HEK293 (cell line): Measurements from ENCODE around the gene VAT1.

ENCODE experiments used
- CTCF ChIP-seq: fragments of 450-650 bp; formaldehyde crosslinking; IDR thresholded peaks from 2 replicates; pipeline ENCODE4 v1.5.1; 2016; ENCODE audit warnings: missing biosample characterization, missing genetic modification characterization
- GLIS2 ChIP-seq: fragments of 450-650 bp; formaldehyde crosslinking; IDR thresholded peaks from 2 replicates; pipeline ENCODE4 v1.5.1; 2016; ENCODE audit warnings: missing biosample characterization, missing genetic modification characterization
- INSM2 ChIP-seq: fragments of 450-650 bp; formaldehyde crosslinking; IDR thresholded peaks from 2 replicates; pipeline ENCODE4 v1.5.1; 2016; ENCODE audit warnings: missing biosample characterization, missing genetic modification characterization
- PRDM1 ChIP-seq: fragments of 450-650 bp; formaldehyde crosslinking; IDR thresholded peaks from 2 replicates; pipeline ENCODE4; 2016; ENCODE audit warnings: missing biosample characterization, missing genetic modification characterization
- SP2 ChIP-seq: fragments of 450-650 bp; formaldehyde crosslinking; IDR thresholded peaks from 2 replicates; pipeline ENCODE4 v1.5.1; 2016; ENCODE audit warnings: missing biosample characterization, missing genetic modification characterization
- ZBTB10 ChIP-seq: fragments of 450-650 bp; formaldehyde crosslinking; IDR thresholded peaks from 2 replicates; pipeline ENCODE4 v1.5.1; 2016; ENCODE audit warnings: missing biosample characterization, missing genetic modification characterization
- ZBTB17 ChIP-seq: fragments of 450-650 bp; formaldehyde crosslinking; IDR thresholded peaks from 2 replicates; pipeline ENCODE4 v1.5.1; 2016; ENCODE audit warnings: missing biosample characterization, missing genetic modification characterization
- ZBTB21 ChIP-seq: fragments of 450-650 bp; formaldehyde crosslinking; IDR thresholded peaks from 2 replicates; pipeline ENCODE4 v1.5.1; 2017; ENCODE audit warnings: missing biosample characterization, missing genetic modification characterization
- ZBTB8A ChIP-seq: fragments of 450-650 bp; formaldehyde crosslinking; IDR thresholded peaks from 2 replicates; pipeline ENCODE4 v1.5.1; 2016; ENCODE audit warnings: missing biosample characterization, missing genetic modification characterization
- ZNF184 ChIP-seq: fragments of 450-650 bp; IDR thresholded peaks from 2 replicates; pipeline ENCODE4 v1.5.1; 2018; ENCODE audit warnings: missing biosample characterization, mild to moderate bottlenecking, missing genetic modification characterization
- ZNF221 ChIP-seq: fragments of 450-650 bp; formaldehyde crosslinking; IDR thresholded peaks from 2 replicates; pipeline ENCODE4 v1.5.1; 2017; ENCODE audit warnings: missing biosample characterization, missing genetic modification characterization, borderline replicate concordance
- ZNF274 ChIP-seq, 2 experiments: fragments of 200-500 bp in 1 of 2; fragments of 450-650 bp in 1 of 2; sonication (Bioruptor generic) in 1 of 2; formaldehyde crosslinking in 1 of 2; IDR thresholded peaks; 2 replicates each; pipeline versions ENCODE4 v1.5.1 to v1.6.1; 2014 to 2016; ENCODE audit warnings: borderline replicate concordance in 1 of 2, inconsistent platforms in 1 of 2, low read length in 1 of 2, missing biosample characterization in 1 of 2, missing genetic modification characterization in 1 of 2
- ZNF280C ChIP-seq: fragments of 450-650 bp; formaldehyde crosslinking; IDR thresholded peaks from 2 replicates; pipeline ENCODE4 v1.5.1; 2016; ENCODE audit warnings: missing biosample characterization, missing genetic modification characterization
- ZNF362 ChIP-seq: fragments of 450-650 bp; formaldehyde crosslinking; IDR thresholded peaks from 2 replicates; pipeline ENCODE4 v1.5.1; 2016; ENCODE audit warnings: missing biosample characterization, missing genetic modification characterization
- ZNF404 ChIP-seq: fragments of 450-650 bp; formaldehyde crosslinking; IDR thresholded peaks from 2 replicates; pipeline ENCODE4 v1.5.1; 2017; ENCODE audit warnings: missing biosample characterization, missing genetic modification characterization
- ZNF423 ChIP-seq: fragments of 450-650 bp; formaldehyde crosslinking; IDR thresholded peaks from 2 replicates; pipeline ENCODE4 v1.5.1; 2016; ENCODE audit warnings: missing biosample characterization, missing genetic modification characterization
- ZNF513 ChIP-seq: fragments of 450-650 bp; IDR thresholded peaks from 2 replicates; pipeline ENCODE4 v1.5.1; 2018; ENCODE audit warnings: missing biosample characterization, missing genetic modification characterization
- ZNF610 ChIP-seq: fragments of 450-650 bp; formaldehyde crosslinking; IDR thresholded peaks from 2 replicates; pipeline ENCODE4 v1.5.1; 2016; ENCODE audit warnings: missing biosample characterization, missing genetic modification characterization, borderline replicate concordance
- ZNF621 ChIP-seq: fragments of 450-650 bp; formaldehyde crosslinking; IDR thresholded peaks from 2 replicates; pipeline ENCODE4 v1.5.1; 2017; ENCODE audit warnings: missing biosample characterization, missing genetic modification characterization
- ZNF623 ChIP-seq: fragments of 450-650 bp; formaldehyde crosslinking; IDR thresholded peaks from 2 replicates; pipeline ENCODE4 v1.5.1; 2016; ENCODE audit warnings: missing biosample characterization, missing genetic modification characterization
- ZNF777 ChIP-seq: fragments of 450-650 bp; formaldehyde crosslinking; IDR thresholded peaks from 2 replicates; pipeline ENCODE4 v1.5.1; 2017; ENCODE audit warnings: missing biosample characterization, missing genetic modification characterization, borderline replicate concordance
- ZNF791 ChIP-seq: fragments of 450-650 bp; formaldehyde crosslinking; IDR thresholded peaks from 2 replicates; pipeline ENCODE4 v1.5.1; 2016; ENCODE audit warnings: missing biosample characterization, missing genetic modification characterization
- ZNF830 ChIP-seq: fragments of 450-650 bp; IDR thresholded peaks from 2 replicates; pipeline ENCODE4 v1.5.0; 2018; ENCODE audit warnings: missing biosample characterization, missing genetic modification characterization, low read depth, mild to moderate bottlenecking, moderate library complexity
- ZSCAN16 ChIP-seq: fragments of 450-650 bp; formaldehyde crosslinking; IDR thresholded peaks from 2 replicates; pipeline ENCODE4 v1.5.1; 2016; ENCODE audit warnings: missing biosample characterization, missing genetic modification characterization
- ZSCAN4 ChIP-seq: fragments of 450-650 bp; formaldehyde crosslinking; IDR thresholded peaks from 2 replicates; pipeline ENCODE4 v1.5.1; 2017; ENCODE audit warnings: missing biosample characterization, missing genetic modification characterization
- ZXDB ChIP-seq: fragments of 450-650 bp; formaldehyde crosslinking; IDR thresholded peaks from 2 replicates; pipeline ENCODE4 v1.5.1; 2016; ENCODE audit warnings: missing biosample characterization, missing genetic modification characterization

The VAT1 gene

GRCh38 chr17:42979511-42980273 lies 42.5 kb downstream of the VAT1 start, which contains the start of gene PTGES3L (continued):
- TF ChIP-seq ZXDB (tag by site-specific recombination) (peak; percentile 58), ZNF621 (tag by site-specific recombination) (no peak), CTCF (peak; percentile 49; the same call in 1 of the 2 replicates), ZNF610 (no peak), ZNF423 (tag by site-specific recombination) (0 out of 2 replicates have a peak, but pooled peaks have one; percentile 46), ZSCAN4 (tag by site-specific recombination) (no peak), SP2 (no peak), ZNF830 (tag by site-specific recombination) (no peak), ZNF362 (tag by site-specific recombination) (no peak), ZNF184 (no peak), ZNF513 (tag by site-specific recombination) (no peak), ZNF221 (no peak), ZNF623 (tag by site-specific recombination) (no peak), GLIS2 (peak; percentile 92), ZSCAN16 (no peak), ZBTB17 (tag by site-specific recombination) (no peak), ZNF280C (no peak), ZBTB8A (no peak), ZBTB21 (tag by site-specific recombination) (no peak), ZNF274 (IDR thresholded peaks at IDR 0.05; ENCODE audit: low read length) (no peak), ZNF274 (tag by site-specific recombination; IDR thresholded peaks at IDR 0.05; ENCODE audit: borderline replicate concordance) (no peak), INSM2 (no peak), ZNF404 (no peak), ZNF777 (tag by site-specific recombination) (no peak), ZNF791 (tag by site-specific recombination) (no peak), ZBTB10 (no peak), PRDM1 (tag by site-specific recombination) (peak; percentile 72)
